Liver (tissue), 9 donors: ENCODE data around the gene SLC7A6OS. TPM values are rescaled to one million over a fixed set of nuclear protein-coding genes. Genes with fewer than 3 reads are reported as not detected.

Experiments used
- DNase-seq: peaks from one replicate; pipeline ENCODE4 v3.0.0-alpha.2; 2017; ENCODE audit warnings: low spot score
- H3K27ac ChIP-seq, 2 donors: one replicate each; pipeline ENCODE4 v1.7.0; 2013; ENCODE audit warnings: inconsistent platforms in 2 of 2, low read length in 2 of 2, control low read depth in 1 of 2, low read depth in 1 of 2, mild to moderate bottlenecking in 1 of 2
- H3K27me3 ChIP-seq, 4 donors: one replicate each; pipeline versions ENCODE4 v1.6.1 to v1.7.0; 2013; ENCODE audit warnings: low read length in 3 of 4, inconsistent platforms in 1 of 4, mild to moderate bottlenecking in 1 of 4, moderate library complexity in 1 of 4; ENCODE audit not compliant: control insufficient read depth in 4 of 4, insufficient read depth in 4 of 4
- H3K36me3 ChIP-seq, 4 donors: one replicate each; pipeline versions ENCODE4 v1.6.1 to v1.7.0; 2013; ENCODE audit warnings: low read length in 3 of 4, mild to moderate bottlenecking in 3 of 4, low read depth in 1 of 4, moderate library complexity in 1 of 4; ENCODE audit not compliant: control insufficient read depth in 4 of 4, insufficient read depth in 3 of 4
- H3K4me1 ChIP-seq, 4 donors: one replicate each; pipeline versions ENCODE4 v1.6.1 to v1.7.0; 2013; ENCODE audit warnings: low read length in 3 of 4, mild to moderate bottlenecking in 3 of 4, moderate library complexity in 1 of 4; ENCODE audit not compliant: control insufficient read depth in 4 of 4, insufficient read depth in 4 of 4
- H3K4me3 ChIP-seq, 3 donors: one replicate each; pipeline versions ENCODE4 v1.6.1 to v1.7.0; 2013; ENCODE audit warnings: low read length in 3 of 3, control low read depth in 1 of 3, low read depth in 1 of 3, mild to moderate bottlenecking in 1 of 3
- H3K9ac ChIP-seq, 2 donors: one replicate each; pipeline ENCODE4 v1.7.0; 2013; ENCODE audit warnings: low read length in 2 of 2, mild to moderate bottlenecking in 2 of 2, moderate library complexity in 2 of 2, control low read depth in 1 of 2, low read depth in 1 of 2
- H3K9me3 ChIP-seq, 4 donors: one replicate each; pipeline versions ENCODE4 v1.6.1 to v1.7.0; 2013; ENCODE audit warnings: low read length in 3 of 4; ENCODE audit not compliant: control insufficient read depth in 4 of 4
- EGR1 ChIP-seq, 2 donors: IDR thresholded peaks; 2 replicates each; pipeline ENCODE4 v1.6.1; 2016 to 2018; ENCODE audit warnings: antibody characterized with exemption in 2 of 2, low read depth in 2 of 2
- FOXA1 ChIP-seq: IDR thresholded peaks from 2 replicates; pipeline ENCODE4 v1.6.1; 2016; ENCODE audit warnings: antibody characterized with exemption
- FOXA2 ChIP-seq: IDR thresholded peaks from 2 replicates; pipeline ENCODE4 v1.6.1; 2016; ENCODE audit warnings: antibody characterized with exemption
- GABPA ChIP-seq, 2 donors: IDR thresholded peaks in 1 of 2; conservative IDR thresholded peaks in 1 of 2; 2 replicates each; pipeline ENCODE4 v1.6.1; 2016; ENCODE audit warnings: antibody characterized with exemption in 2 of 2, mild to moderate bottlenecking in 1 of 2, moderate library complexity in 1 of 2
- HNF4A ChIP-seq, 2 donors: conservative IDR thresholded peaks; 2 replicates each; pipeline ENCODE4 v1.6.1; 2016; ENCODE audit warnings: antibody characterized with exemption in 2 of 2, mild to moderate bottlenecking in 2 of 2
- HNF4G ChIP-seq: IDR thresholded peaks from 2 replicates; pipeline ENCODE4 v1.6.1; 2016; ENCODE audit warnings: antibody characterized with exemption
- JUND ChIP-seq, 2 donors: IDR thresholded peaks; 2 replicates each; pipeline ENCODE4 v1.6.1; 2016; ENCODE audit warnings: antibody characterized with exemption in 2 of 2
- NR2F2 ChIP-seq: IDR thresholded peaks from 2 replicates; pipeline ENCODE4 v1.6.1; 2016; ENCODE audit warnings: antibody characterized with exemption
- RXRA ChIP-seq, 2 donors: IDR thresholded peaks; 2 replicates each; pipeline ENCODE4 v1.6.1; 2017 to 2018; ENCODE audit warnings: antibody characterized with exemption in 2 of 2, mild to moderate bottlenecking in 1 of 2
- SP1 ChIP-seq: IDR thresholded peaks from 2 replicates; pipeline ENCODE4 v1.6.1; 2018; ENCODE audit warnings: antibody characterized with exemption, mild to moderate bottlenecking
- TAF1 ChIP-seq: conservative IDR thresholded peaks from 2 replicates; pipeline ENCODE4 v1.6.1; 2016; ENCODE audit warnings: antibody characterized with exemption, mild to moderate bottlenecking
- YY1 ChIP-seq: IDR thresholded peaks from 2 replicates; pipeline ENCODE4 v1.6.1; 2016; ENCODE audit warnings: antibody characterized with exemption, mild to moderate bottlenecking
- WGBS: extraction: QIAGEN DNeasy Blood & Tissue Kit; methylation state at CpG from one replicate; pipeline ENCODE4 v1.1.7; 2013; 5-methylcytosine and 5-hydroxymethylcytosine counted together
- polyA plus RNA-seq, 2 donors: library from polyadenylated mRNA; stranded (reverse) in 1 of 2; unstranded in 1 of 2; fragments of 200-250 nt in 1 of 2; fragments of >200 nt in 1 of 2; fragmentation: Nextera tagmentation in 1 of 2; extraction: Ambion mirVana in 1 of 2; gene quantifications; one replicate each; pipeline versions ENCODE4 v1.2.1 to v1.2.3, GENCODE V29; 2013 to 2015
- total RNA-seq, 2 donors: library from RNA; depleted of rRNA; stranded (reverse); fragments of >200 nt; gene quantifications; one replicate each; pipeline ENCODE4 v1.2.3, GENCODE V29; 2014
- TF ChIP-seq, protein P1 (sequence below): IDR thresholded peaks from 2 replicates; pipeline ENCODE4 v1.6.1; 2016; ENCODE audit warnings: antibody characterized with exemption, mild to moderate bottlenecking
- TF ChIP-seq, protein P2 (sequence below): IDR thresholded peaks from 2 replicates; pipeline ENCODE4 v1.6.1; 2016; ENCODE audit warnings: antibody characterized with exemption
- TF ChIP-seq, protein P3 (sequence below): IDR thresholded peaks from 2 replicates; pipeline ENCODE4 v1.6.1; 2016; ENCODE audit warnings: antibody characterized with exemption
- TF ChIP-seq, protein P4 (sequence below): IDR thresholded peaks from 2 replicates; pipeline ENCODE4 v1.6.1; 2016; ENCODE audit warnings: antibody characterized with exemption
- TF ChIP-seq, protein P5 (sequence below): fragments of 150-350 bp; IDR thresholded peaks from 2 replicates; pipeline ENCODE4 v1.5.1; 2017; ENCODE audit warnings: improper control_type of control experiment, low read depth, low read length; ENCODE audit not compliant: missing input control
- donor health status: healthy.
- donor health status: healthy.
- donor health status: healthy.
- donor health status: healthy.
- donor health status: healthy.

The SLC7A6OS gene
- total and polyA plus RNA-seq, 4 donors: 2.6 to 8.3 (median 5.5) TPM

DNA sequence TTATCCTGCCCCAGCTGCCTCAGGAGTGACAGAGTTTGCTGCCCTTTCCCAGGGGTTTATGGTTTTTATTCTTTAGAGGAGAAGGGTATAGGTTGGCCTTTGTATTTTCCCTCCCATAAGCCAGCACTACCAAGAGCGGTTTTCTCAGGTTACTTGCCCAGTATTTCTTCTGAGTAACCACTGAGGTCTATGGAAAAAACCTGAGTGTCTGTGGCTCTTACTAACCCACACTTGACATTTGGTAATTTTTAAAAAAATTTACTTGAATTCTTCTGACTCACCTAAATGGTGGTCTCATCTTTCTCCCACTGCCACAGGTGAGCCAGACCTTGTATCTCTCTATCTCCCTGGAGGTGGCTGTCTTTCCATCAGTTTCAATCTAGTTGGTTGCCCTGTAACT, 40.4 kb downstream of the SLC7A6OS start (continued):
- TF ChIP-seq, protein P1, sequence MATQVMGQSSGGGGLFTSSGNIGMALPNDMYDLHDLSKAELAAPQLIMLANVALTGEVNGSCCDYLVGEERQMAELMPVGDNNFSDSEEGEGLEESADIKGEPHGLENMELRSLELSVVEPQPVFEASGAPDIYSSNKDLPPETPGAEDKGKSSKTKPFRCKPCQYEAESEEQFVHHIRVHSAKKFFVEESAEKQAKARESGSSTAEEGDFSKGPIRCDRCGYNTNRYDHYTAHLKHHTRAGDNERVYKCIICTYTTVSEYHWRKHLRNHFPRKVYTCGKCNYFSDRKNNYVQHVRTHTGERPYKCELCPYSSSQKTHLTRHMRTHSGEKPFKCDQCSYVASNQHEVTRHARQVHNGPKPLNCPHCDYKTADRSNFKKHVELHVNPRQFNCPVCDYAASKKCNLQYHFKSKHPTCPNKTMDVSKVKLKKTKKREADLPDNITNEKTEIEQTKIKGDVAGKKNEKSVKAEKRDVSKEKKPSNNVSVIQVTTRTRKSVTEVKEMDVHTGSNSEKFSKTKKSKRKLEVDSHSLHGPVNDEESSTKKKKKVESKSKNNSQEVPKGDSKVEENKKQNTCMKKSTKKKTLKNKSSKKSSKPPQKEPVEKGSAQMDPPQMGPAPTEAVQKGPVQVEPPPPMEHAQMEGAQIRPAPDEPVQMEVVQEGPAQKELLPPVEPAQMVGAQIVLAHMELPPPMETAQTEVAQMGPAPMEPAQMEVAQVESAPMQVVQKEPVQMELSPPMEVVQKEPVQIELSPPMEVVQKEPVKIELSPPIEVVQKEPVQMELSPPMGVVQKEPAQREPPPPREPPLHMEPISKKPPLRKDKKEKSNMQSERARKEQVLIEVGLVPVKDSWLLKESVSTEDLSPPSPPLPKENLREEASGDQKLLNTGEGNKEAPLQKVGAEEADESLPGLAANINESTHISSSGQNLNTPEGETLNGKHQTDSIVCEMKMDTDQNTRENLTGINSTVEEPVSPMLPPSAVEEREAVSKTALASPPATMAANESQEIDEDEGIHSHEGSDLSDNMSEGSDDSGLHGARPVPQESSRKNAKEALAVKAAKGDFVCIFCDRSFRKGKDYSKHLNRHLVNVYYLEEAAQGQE: no peak
- TF ChIP-seq NR2F2: no peak

DNA sequence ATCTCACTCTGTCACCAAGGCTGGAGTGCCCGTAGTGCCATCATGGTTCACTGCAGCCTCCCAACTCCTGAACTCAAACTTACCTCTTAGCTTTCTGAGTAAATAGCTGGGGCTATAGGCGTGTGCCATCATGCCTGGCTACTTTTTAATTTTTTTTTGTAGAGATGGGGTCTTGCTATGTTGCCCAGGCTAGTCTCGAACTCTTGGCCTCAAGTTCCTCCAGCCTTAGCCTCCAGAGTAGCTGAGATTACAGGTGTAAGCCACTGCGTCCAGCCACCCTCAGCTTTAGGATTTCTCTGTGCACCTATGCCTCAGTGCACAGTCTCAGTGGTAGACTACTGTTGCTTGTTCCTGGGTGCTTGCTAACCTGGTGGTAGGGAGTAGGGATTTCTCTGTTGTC, 41.0 kb downstream of the SLC7A6OS start:
- TF ChIP-seq FOXA1 (no peak), SP1 (no peak), YY1 (no peak), FOXA2 (no peak), HNF4A (conservative IDR thresholded peaks at IDR 0.05) (no peak), TAF1 (no peak), JUND (IDR thresholded peaks at IDR 0.05) (no peak), EGR1 (IDR thresholded peaks at IDR 0.05; ENCODE audit: low read depth in 2 of 2) (no peak), RXRA (IDR thresholded peaks at IDR 0.05) (no peak), NR2F2 (no peak), GABPA (IDR thresholded peaks at IDR 0.05 in 1 of 2, conservative IDR thresholded peaks at IDR 0.05 in 1 of 2) (no peak), HNF4G (no peak)
- TF ChIP-seq, protein P2, sequence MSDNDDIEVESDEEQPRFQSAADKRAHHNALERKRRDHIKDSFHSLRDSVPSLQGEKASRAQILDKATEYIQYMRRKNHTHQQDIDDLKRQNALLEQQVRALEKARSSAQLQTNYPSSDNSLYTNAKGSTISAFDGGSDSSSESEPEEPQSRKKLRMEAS: no peak
- TF ChIP-seq, protein P3, sequence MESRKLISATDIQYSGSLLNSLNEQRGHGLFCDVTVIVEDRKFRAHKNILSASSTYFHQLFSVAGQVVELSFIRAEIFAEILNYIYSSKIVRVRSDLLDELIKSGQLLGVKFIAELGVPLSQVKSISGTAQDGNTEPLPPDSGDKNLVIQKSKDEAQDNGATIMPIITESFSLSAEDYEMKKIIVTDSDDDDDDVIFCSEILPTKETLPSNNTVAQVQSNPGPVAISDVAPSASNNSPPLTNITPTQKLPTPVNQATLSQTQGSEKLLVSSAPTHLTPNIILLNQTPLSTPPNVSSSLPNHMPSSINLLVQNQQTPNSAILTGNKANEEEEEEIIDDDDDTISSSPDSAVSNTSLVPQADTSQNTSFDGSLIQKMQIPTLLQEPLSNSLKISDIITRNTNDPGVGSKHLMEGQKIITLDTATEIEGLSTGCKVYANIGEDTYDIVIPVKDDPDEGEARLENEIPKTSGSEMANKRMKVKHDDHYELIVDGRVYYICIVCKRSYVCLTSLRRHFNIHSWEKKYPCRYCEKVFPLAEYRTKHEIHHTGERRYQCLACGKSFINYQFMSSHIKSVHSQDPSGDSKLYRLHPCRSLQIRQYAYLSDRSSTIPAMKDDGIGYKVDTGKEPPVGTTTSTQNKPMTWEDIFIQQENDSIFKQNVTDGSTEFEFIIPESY: no peak
- TF ChIP-seq, protein P4, sequence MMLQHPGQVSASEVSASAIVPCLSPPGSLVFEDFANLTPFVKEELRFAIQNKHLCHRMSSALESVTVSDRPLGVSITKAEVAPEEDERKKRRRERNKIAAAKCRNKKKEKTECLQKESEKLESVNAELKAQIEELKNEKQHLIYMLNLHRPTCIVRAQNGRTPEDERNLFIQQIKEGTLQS: no peak
- TF ChIP-seq, protein P5, sequence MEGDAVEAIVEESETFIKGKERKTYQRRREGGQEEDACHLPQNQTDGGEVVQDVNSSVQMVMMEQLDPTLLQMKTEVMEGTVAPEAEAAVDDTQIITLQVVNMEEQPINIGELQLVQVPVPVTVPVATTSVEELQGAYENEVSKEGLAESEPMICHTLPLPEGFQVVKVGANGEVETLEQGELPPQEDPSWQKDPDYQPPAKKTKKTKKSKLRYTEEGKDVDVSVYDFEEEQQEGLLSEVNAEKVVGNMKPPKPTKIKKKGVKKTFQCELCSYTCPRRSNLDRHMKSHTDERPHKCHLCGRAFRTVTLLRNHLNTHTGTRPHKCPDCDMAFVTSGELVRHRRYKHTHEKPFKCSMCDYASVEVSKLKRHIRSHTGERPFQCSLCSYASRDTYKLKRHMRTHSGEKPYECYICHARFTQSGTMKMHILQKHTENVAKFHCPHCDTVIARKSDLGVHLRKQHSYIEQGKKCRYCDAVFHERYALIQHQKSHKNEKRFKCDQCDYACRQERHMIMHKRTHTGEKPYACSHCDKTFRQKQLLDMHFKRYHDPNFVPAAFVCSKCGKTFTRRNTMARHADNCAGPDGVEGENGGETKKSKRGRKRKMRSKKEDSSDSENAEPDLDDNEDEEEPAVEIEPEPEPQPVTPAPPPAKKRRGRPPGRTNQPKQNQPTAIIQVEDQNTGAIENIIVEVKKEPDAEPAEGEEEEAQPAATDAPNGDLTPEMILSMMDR: no peak
- TF ChIP-seq, protein P1: no peak
- DNase-seq: no peak
- Histone ChIP-seq H3K9ac (no peak overlapping the region), H3K4me1 (peaks cover 0 to 5% (median 3%) of the 10 kb centered on the region in 4 donors), H3K9me3 (no peaks in the 10 kb centered on the region), H3K4me3 (no peak overlapping the region), H3K27ac (no peak overlapping the region), H3K36me3 (no peaks in the 10 kb centered on the region), H3K27me3 (no peaks in the 10 kb centered on the region)
- 91% methylated on average over 4 of the region's 4 CpGs for WGBS
